Measurements from ENCODE around the gene ADH1A. TPM values are rescaled to one million over a fixed set of nuclear protein-coding genes. Genes with fewer than 3 reads are reported as not detected.
"Not testable (repeated sequence)": the region's sequence is repeated elsewhere in the genome, so short reads cannot be mapped to it uniquely, and the experiment has no call there.

Gene ADH1A
- total RNA-seq, 1 donor from 2014 or later, result not detected

- DNase-seq (ENCODE audit: low read depth), result no peak
Measured at GRCh38 chr4:99281261-99281660, 9.5 kb downstream of the ADH1A start.

- DNase-seq (ENCODE audit: low read depth), result no peak
Measured at GRCh38 chr4:99276417-99276816, 14.4 kb downstream of the ADH1A start.

- DNase-seq (ENCODE audit: low read depth), result no peak
Measured at GRCh38 chr4:99275885-99276284, 14.9 kb downstream of the ADH1A start.

DNA sequence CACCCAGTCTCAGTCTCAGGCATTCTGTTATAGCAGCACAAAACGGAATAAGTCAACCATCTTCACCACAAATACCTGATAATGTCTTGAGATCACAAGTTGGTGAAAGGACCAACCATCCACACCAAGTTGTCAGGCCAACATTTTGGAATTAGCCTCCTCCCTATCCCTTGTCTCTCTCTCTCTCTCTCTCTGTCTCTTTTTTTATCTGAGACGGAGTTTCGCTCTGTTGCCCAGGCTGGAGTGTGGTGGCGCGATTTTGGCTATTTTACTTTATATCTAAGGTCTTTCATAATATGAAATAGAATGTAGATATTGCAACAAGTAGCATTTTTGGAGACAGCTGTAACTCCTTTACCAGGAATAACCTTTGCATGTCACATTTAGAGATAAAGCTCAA lies 15.7 kb downstream of the ADH1A start:
- DNase-seq (ENCODE audit: low read depth), result no peak

DNA sequence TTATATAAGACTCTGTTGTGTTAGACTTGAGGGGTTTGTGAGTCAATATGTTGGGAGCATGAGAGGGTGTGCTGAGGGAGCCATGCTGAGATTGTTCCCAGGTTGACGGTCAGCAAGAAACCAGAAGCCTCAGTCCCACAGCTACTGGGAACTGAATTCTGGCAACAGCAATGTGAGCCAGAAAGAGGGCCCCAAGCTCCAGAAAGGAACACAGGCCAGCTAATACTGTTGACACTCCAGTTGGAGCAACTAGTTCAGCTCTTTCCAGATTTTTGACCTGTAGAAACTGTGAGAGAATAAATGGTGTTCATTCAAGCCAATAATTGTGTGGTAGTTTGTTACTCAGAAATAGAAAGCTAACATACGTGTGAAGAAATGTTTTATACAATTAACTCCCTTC lies 17.1 kb downstream of the ADH1A start:
- no peak for DNase-seq (ENCODE audit: low read depth)

DNA sequence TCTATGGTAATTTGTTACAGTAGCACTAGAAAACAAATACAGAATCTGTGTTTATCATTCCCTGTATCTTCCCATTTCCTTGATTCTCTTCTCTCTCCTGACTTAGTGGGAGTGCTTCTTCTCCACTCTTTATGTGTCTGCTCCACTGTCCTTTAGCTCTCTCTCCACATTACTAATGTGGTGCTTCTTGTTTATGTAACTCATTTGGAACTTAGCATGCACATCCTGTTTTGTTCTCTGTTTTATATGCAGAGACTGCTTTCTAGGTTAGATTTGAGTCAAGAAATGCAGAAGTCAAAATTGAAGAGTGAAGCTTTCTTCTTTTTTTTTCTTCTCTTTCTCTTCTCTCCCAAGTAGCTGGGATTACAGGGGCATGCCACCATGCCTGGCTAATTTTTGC lies 25.9 kb downstream of the ADH1A start:
- no peak for DNase-seq (ENCODE audit: low read depth)

GRCh38 chr4:99252746-99253145 lies 38.0 kb downstream of the ADH1A start:
- DNase-seq (ENCODE audit: low read depth), result no peak

GRCh38 chr4:99248714-99249113 lies 42.1 kb downstream of the ADH1A start:
- no peak for DNase-seq (ENCODE audit: low read depth)

DNA sequence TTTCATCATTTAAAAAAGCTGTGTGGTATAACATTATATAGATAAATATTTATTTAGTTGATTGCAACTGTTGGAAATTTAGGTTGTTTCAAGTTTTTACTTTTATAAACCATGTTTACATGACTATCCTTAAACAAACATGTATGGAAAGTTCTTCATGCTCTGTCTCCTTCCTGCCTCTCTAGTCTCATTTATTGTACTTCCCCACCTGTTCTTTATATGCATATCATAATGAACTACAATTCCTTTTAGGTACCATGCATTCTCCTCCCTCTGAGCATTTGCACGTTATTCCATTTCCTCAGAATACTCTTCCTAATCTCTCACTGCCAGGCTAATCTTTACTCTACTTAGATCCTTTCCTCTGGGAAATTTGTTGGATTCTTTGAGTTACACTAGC lies 54.8 kb downstream of the ADH1A start:
- no peak for DNase-seq (ENCODE audit: low read depth)

GRCh38 chr4:99234331-99235010 lies 56.3 kb downstream of the ADH1A start:
- DNase-seq (ENCODE audit: low read depth), result peak; percentile 28

GRCh38 chr4:99233397-99233796 lies 57.4 kb downstream of the ADH1A start:
- DNase-seq (ENCODE audit: low read depth), result peak; percentile 7

GRCh38 chr4:99228706-99229105 lies 62.1 kb downstream of the ADH1A start:
- DNase-seq (ENCODE audit: low read depth), result not testable (repeated sequence)

DNA sequence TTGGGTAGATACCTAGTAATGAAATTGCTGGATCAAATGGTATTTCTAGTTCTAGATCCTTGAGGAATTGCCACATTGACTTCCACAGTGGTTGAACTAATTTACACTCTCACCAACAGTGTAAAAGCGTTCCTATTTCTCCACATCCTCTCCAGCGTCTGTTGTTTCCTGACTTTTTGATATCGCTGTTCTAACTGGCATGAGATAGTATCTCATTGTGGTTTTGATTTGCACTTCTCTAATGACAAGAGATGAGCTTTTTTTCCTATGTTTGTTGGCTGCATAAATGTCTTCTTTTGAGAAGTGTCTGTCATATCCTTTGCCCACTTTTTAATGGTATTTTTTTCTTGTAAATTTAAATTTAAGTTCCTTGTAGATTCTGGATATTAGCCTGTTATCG lies 63.1 kb downstream of the ADH1A start:
- not testable (repeated sequence) for DNase-seq (ENCODE audit: low read depth)

Other genes starting within 250 kb of the ADH1A start
- 156 and 202 TPM in 2 replicates for gene ADH5, start 202.2 kb downstream of the ADH1A start, total RNA-seq
- 0.10 TPM in 1 of 2 replicates, not detected in the other for gene ADH4, start 146.7 kb downstream of the ADH1A start, total RNA-seq
- 1.1 TPM in 1 of 2 replicates, not detected in the other for gene ADH6, start 71.7 kb downstream of the ADH1A start, total RNA-seq
- not detected in 2 replicates for gene ADH1B, start 30.4 kb upstream of the ADH1A start, total RNA-seq
- gene ADH1C, start 61.8 kb upstream of the ADH1A start, total RNA-seq, result 0.35 TPM in 1 of 2 replicates, not detected in the other
- not detected in 2 replicates for gene ADH7, start 144.4 kb upstream of the ADH1A start, total RNA-seq
- not detected in 2 replicates for gene C4orf17, start 220.0 kb upstream of the ADH1A start, total RNA-seq